ENCODE data around the gene OMP.
"Not testable (repeated sequence)": the region's sequence is repeated elsewhere in the genome, so short reads cannot be mapped to it uniquely, and the experiment has no call there.

OMP gene

DNA sequence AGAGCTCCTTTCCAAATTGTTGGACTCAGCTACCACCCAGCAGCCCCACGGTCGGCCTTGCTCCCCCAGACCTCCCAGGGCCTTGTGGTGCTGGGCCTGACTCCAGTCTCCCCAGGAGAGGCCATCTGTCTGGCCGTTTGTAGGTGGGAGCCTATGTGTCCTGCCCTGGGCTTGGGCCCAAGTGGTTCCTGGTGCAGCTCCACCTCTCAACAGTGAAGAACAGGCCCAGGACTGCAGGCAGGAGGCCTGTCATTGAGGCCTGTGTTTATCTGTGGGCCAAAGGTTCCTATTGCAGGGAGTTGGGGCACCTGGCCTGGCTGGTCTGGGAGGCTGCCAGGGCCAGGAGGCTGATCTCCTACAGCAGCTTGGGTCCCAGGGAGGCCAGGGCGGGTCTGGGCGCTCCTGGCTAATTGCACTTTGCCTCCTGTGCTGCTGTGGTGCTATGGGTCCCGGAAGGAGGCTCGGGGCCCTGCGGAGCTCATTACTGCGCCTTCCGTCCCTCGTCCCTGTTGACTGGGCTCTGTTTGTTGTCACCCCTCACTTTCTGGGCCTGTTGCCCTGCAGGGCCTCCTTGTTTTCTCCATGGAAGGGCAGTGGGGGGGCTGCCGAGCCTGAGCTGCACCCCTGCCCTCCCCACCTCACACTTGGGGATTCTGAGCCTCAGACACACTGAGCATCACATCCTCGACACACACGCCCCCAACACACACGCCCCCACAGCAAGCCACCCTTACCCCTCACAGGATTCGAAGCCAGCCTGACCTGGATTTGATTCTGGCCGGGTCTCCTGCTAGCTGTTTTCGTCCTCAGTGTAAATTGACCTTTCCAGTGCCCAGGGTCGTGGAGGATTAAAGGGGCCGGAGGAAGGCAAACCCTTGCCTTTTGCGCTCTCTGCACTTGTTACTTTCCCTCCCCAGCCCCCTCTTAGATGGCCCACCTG lies 6.8 kb upstream of the OMP start:
- H3K27me3 ChIP-seq (ENCODE audit: insufficient read depth, poor library complexity, severe bottlenecking) = no peaks in the 10 kb centered on the region
- H3K4me3 ChIP-seq (replicated peaks; ENCODE audit: insufficient read depth, low read length) = no peak overlapping the region
- H3K27ac ChIP-seq (replicated peaks) = no peak overlapping the region
- TF ChIP-seq CTCF (IDR thresholded peaks at IDR 0.05; ENCODE audit: insufficient read depth, low read length) (no peak), GABPA (IDR thresholded peaks at IDR 0.05; ENCODE audit: low read depth) (no peak), REST (IDR thresholded peaks at IDR 0.05; ENCODE audit: insufficient replicate concordance, low read depth) (no peak), POLR2AphosphoS5 (IDR thresholded peaks at IDR 0.05; ENCODE audit: low read depth) (no peak), SPI1 (IDR thresholded peaks at IDR 0.05; ENCODE audit: borderline replicate concordance, low read depth) (no peak)
- no peak for DNase-seq (ENCODE audit: low read depth in 1 of 2, low spot score in 1 of 2)

- H3K27me3 ChIP-seq (ENCODE audit: insufficient read depth, poor library complexity, severe bottlenecking) = no peaks in the 10 kb centered on the region
- H3K4me3 ChIP-seq (replicated peaks; ENCODE audit: insufficient read depth, low read length) = no peak overlapping the region
- no peak overlapping the region for H3K27ac ChIP-seq (replicated peaks)
- no peak for TF ChIP-seq POLR2AphosphoS5 (IDR thresholded peaks at IDR 0.05; ENCODE audit: low read depth)
- TF ChIP-seq CTCF (IDR thresholded peaks at IDR 0.05; ENCODE audit: insufficient read depth, low read length) = no peak
- TF ChIP-seq GABPA (IDR thresholded peaks at IDR 0.05; ENCODE audit: low read depth) = no peak
- TF ChIP-seq SPI1 (IDR thresholded peaks at IDR 0.05; ENCODE audit: borderline replicate concordance, low read depth) = no peak
- TF ChIP-seq REST (IDR thresholded peaks at IDR 0.05; ENCODE audit: insufficient replicate concordance, low read depth) = no peak
- no peak for DNase-seq (ENCODE audit: low read depth in 1 of 2, low spot score in 1 of 2)
Observed at GRCh38 chr11:77096591-77097019, 6.0 kb upstream of the OMP start.

- H3K27ac ChIP-seq (replicated peaks); H3K4me3 ChIP-seq (replicated peaks; ENCODE audit: insufficient read depth, low read length); H3K27me3 ChIP-seq (ENCODE audit: insufficient read depth, poor library complexity, severe bottlenecking); DNase-seq (ENCODE audit: low read depth in 1 of 2, low spot score in 1 of 2): not testable (repeated sequence)
Observed at GRCh38 chr11:77097180-77097579, 5.5 kb upstream of the OMP start.

- Histone ChIP-seq H3K27me3 (ENCODE audit: insufficient read depth, poor library complexity, severe bottlenecking) (no peaks in the 10 kb centered on the region), H3K4me3 (replicated peaks; ENCODE audit: insufficient read depth, low read length) (no peak overlapping the region), H3K27ac (replicated peaks) (no peak overlapping the region)
- no peak for TF ChIP-seq REST (IDR thresholded peaks at IDR 0.05; ENCODE audit: insufficient replicate concordance, low read depth)
- no peak for DNase-seq (ENCODE audit: low read depth in 1 of 2, low spot score in 1 of 2)
Observed at GRCh38 chr11:77100166-77101042, 2.2 kb upstream of the OMP start.

Data from HL-60 (cell line).